Measurements from ENCODE around the gene ADNP.
"Not testable (repeated sequence)": the region's sequence is repeated elsewhere in the genome, so short reads cannot be mapped to it uniquely, and the experiment has no call there.

The ADNP gene

GRCh38 chr20:50900261-50900660 is 31.0 kb downstream of the ADNP start:
- DNase-seq (ENCODE audit: low spot score) = no peak

- no peak for DNase-seq (ENCODE audit: low spot score)
These were observed 32.8 kb downstream of the ADNP start for GRCh38 chr20:50898475-50898874.

GRCh38 chr20:50895111-50895830 is 36.0 kb downstream of the ADNP start:
- DNase-seq (ENCODE audit: low spot score) = no peak

GRCh38 chr20:50893620-50894019 is 37.6 kb downstream of the ADNP start:
- no peak for DNase-seq (ENCODE audit: low spot score)

- no peak for DNase-seq (ENCODE audit: low spot score)
These were observed 38.8 kb downstream of the ADNP start for GRCh38 chr20:50892394-50892793.

- DNase-seq (ENCODE audit: low spot score) = no peak
These were observed 40.1 kb downstream of the ADNP start for GRCh38 chr20:50891138-50891537.

GRCh38 chr20:50887576-50887975 is 43.7 kb downstream of the ADNP start:
- no peak for DNase-seq (ENCODE audit: low spot score)

GRCh38 chr20:50886184-50886790 is 45.0 kb downstream of the ADNP start:
- DNase-seq (ENCODE audit: low spot score) = no peak

- DNase-seq (ENCODE audit: low spot score) = no peak
These were observed 45.5 kb downstream of the ADNP start for GRCh38 chr20:50885781-50886180.

- DNase-seq (ENCODE audit: low spot score) = no peak
These were observed 46.2 kb downstream of the ADNP start for GRCh38 chr20:50885068-50885467.

GRCh38 chr20:50883856-50884255 is 47.4 kb downstream of the ADNP start:
- no peak for DNase-seq (ENCODE audit: low spot score)

- not testable (repeated sequence) for DNase-seq (ENCODE audit: low spot score)
These were observed 49.3 kb downstream of the ADNP start for GRCh38 chr20:50881759-50882424.

GRCh38 chr20:50879649-50880550 is 51.3 kb downstream of the ADNP start:
- DNase-seq (ENCODE audit: low spot score) = no peak

- DNase-seq (ENCODE audit: low spot score) = no peak
These were observed 53.9 kb downstream of the ADNP start for GRCh38 chr20:50877232-50877743.

- no peak for DNase-seq (ENCODE audit: low spot score)
These were observed 54.4 kb downstream of the ADNP start for GRCh38 chr20:50876816-50877215.

GRCh38 chr20:50876063-50876685 is 55.1 kb downstream of the ADNP start:
- DNase-seq (ENCODE audit: low spot score) = no peak

- DNase-seq (ENCODE audit: low spot score) = no peak
These were observed 56.2 kb downstream of the ADNP start for GRCh38 chr20:50874758-50875665.

GRCh38 chr20:50874111-50874757 is 57.0 kb downstream of the ADNP start:
- no peak for DNase-seq (ENCODE audit: low spot score)

- no peak for DNase-seq (ENCODE audit: low spot score)
These were observed 57.7 kb downstream of the ADNP start for GRCh38 chr20:50873585-50873984.

All from ecto neural progenitor cell (in vitro differentiated cells).